Activated CD8-positive, alpha-beta memory T cell treated with anti-CD3 and anti-CD28 coated beads, Interleukin-2, amount 50 U/mL, for 24 hours (primary cell): ENCODE results near the gene SOX5.
"Not testable (repeated sequence)": the region's sequence is repeated elsewhere in the genome, so short reads cannot be mapped to it uniquely, and the experiment has no call there.

Source experiments
- DNase-seq: peaks from one replicate; pipeline ENCODE4 v3.0.0-alpha.2; 2020; ENCODE audit errors: extremely low read depth

The SOX5 gene

DNA sequence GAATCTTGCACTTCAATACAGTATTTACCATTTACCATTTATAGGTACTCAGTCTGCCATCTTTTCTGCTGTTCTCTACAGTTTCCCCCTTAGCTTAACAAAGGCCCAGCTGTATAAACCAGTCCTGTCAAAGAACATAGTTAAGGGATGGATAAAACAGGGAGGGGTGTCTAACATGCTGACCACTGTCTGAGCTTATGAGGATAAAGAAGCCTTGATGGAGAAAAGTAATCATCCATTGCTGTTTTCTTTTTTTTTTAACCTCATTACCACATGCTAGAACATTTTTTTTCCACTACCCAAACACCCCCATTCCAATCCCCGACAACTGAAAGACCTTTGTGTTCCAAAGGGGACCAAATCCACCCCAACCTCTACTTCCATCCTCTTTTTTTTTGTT, 39.9 kb downstream of the SOX5 start:
- no peak for DNase-seq

DNA sequence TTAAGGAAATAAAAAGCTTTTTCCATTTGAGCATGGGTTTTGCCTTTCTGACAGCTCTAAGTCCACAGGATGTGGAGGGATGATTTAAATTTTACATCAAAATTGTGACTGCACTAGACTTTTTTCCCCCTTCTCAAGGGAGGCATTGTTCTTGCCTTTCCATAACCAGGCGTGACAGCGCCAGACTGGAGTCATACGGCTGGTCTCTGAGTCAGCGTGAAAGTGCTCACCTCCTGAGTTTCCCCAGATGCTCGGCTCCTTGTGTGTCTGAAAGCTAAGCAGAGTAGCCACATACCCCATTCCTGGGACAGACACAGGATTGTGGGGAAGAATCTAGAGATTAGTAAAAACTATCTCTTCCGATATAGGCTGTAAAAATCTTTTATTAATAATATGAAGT, 43.1 kb downstream of the SOX5 start:
- no peak for DNase-seq

DNA sequence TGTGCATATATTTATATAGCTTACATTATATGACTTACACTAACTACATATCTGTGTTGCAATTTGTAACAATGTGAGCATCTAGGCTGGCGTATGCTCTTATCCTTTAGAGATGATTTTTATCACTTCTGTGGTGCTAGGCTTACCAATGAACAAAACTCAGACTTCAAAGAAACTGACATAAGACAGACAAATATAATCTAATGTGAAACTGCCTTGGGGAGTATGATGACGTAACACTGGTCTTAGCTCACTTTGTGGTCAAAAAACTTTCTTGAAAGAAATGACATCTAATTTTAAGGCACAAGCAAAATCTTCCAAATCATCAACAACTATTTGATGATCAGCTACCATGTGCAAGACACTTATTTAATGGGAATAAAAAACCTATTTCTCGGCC, 50.0 kb downstream of the SOX5 start:
- DNase-seq: no peak

DNA sequence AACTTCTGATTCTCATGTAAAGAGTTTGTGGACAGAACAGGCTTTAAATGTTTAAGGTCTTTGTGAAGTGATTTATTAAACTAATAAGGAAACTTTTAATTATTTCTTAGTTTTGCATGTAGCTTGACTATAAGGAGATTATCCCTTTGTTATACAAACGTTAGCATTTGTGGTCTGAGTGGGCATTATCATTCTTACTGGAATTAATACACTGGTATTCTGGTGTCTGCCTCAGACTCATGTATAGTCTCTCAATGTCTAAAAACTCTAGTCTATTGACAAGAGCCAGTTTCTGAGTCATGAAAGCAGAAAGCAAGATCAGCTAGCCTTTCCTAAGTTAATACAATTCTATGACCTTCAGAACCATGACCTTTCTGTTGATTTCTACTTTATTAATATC, 51.3 kb downstream of the SOX5 start:
- DNase-seq: no peak

DNA sequence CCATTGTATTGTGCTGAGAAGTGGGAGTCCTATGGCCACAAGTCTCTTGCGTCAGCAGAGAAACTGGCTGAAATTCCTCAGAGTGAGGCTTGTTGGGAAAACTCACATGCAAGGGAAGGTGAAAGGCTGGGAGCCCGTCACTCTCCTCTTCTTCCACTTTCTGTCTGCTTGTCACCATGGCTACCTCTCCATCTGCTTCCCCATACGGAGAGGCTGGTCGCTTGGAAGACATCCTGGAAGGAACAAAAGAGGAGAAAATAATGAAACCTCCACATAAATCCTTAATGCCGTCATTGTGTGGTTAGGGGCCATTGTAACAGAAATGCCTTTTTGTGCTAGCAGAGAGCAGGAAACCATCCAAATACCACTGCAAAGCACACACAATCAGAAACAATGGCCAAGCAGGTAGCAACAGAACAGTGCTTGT, 53.7 kb downstream of the SOX5 start:
- DNase-seq: no peak

DNA sequence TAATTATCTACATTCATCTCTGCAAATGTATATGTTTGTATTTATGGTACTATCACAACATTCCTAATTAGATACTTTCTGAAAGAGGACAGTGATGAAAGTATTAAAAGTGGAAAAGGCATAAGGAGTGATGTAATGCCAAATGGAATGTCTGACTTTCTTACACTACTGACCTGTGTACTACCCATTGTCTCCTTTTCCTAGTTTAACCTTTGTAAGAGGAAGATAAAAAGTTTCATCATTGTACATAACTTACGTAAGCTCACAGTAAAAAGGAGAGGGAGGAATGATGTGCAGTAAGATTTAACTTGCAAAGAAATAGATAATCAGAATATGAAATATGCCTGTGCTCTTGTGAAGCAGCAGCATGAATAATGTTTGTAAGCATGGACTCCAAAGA, 55.9 kb downstream of the SOX5 start:
- no peak for DNase-seq

DNA sequence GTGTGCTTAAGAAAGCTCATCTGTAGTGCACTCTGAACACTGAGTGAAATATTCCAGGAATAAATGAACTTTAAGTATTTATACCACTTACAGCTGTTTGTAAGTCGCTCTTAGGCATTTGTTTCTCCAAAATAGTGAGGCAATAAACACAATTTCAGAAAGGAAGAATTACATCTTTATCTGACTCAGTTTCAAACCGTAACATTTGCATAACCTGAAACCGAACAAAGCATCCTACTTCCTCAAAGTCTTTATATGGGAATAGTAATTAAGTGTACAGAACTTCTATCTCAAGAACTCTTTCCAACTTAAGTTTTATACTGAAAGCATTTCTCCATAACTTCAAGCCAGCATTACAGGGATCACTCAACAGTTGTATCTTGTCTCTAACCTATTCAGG, 58.4 kb downstream of the SOX5 start:
- no peak for DNase-seq

DNA sequence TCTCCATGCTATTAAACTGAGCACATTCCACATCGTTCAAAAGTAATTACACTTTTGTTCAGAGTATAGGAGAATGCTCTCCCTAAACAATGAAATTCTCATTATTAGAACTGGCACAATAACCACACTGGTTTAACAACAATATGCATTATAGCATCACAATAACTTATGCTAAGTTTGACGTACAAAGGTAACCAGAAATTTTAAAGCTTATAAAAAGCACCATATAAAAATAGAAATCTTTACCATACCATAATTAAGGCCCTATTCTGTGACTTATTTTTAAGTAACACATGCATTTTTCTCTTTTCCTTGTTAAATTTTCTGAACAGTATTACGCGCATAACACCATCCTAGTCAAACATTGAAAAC, 60.4 kb downstream of the SOX5 start:
- DNase-seq: no peak

DNA sequence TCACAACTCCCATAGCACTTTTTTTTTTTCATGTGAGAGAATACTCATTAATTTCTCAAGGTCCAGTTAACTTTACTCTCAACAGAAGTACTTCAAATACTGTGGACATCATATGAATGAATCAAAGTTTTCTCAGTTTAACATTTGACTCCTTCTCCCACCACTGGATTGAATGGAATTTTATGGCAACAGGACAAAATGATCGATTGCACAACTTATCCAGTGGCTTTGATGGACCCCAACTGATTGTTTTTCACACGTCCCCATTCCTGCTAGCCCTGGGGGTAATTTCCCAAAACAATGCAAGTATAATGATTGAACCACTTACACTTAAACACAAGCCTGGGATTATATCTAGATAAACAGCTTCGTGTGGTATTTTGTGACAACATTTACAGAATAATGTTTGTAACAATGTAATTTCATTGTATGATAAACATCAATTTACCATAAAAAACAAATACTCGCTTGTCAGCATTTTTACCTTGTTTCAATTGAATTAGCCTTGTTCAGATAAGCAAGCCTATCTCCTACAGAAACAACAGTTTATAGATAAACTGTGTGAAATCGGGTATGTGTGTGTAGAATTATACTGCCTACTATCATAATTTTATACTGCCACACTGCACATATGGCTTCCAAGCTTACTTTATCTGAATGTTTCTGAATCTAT, 60.9 kb downstream of the SOX5 start:
- no peak for DNase-seq

DNA sequence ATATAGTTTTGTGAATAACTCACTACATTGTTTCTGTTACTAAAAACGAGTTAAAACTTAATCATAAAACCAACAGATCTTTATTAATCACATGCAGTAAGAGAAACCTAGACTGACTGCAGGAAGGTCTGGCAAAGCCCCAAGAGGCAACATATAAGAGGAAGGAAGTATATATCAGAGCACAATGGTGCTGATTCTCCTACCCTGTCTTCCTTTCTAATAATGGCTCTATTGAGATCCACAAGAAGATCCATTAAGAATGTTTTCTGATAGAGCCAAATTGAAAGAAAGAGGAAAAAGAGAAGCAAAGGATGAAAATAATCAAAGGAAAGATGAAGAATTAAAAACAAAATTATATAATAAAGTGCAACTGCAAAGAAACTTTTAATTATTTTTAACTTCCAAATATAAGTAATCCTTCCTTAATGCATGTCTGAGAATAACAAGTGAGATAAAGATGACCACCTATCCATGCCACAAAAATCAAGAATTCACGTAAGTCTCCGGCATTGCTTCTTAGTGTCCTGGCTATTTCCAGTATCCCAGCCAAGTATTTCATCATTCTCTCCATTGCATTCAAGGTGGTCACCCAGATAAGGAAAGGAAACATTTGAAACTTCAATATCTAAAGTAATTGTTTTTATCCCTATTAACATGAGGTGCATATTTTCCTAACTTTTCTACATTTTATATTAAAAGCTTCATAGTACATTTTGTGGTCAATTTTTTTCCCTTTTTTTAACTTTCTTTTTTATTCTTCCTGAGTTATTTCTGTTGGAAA, 62.2 kb downstream of the SOX5 start:
- no peak for DNase-seq

DNA sequence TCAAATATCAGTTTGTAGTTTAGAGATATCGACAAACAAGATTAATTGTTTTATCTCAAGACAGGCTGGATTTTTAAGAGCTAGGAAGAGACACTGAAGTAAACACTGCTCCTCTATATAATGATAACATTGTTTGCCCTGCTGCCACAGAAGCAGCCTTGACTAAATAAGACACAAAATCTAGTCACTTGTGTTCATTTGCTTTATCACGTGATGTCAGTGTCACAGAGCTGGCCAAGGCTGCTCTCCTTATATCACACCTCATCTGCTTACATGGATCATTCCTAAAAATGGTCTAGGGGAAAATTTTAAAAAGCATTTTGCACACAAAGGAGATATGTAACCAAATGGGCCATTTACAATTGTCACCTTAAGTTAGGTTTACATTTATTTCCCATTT, 64.1 kb downstream of the SOX5 start:
- no peak for DNase-seq

DNA sequence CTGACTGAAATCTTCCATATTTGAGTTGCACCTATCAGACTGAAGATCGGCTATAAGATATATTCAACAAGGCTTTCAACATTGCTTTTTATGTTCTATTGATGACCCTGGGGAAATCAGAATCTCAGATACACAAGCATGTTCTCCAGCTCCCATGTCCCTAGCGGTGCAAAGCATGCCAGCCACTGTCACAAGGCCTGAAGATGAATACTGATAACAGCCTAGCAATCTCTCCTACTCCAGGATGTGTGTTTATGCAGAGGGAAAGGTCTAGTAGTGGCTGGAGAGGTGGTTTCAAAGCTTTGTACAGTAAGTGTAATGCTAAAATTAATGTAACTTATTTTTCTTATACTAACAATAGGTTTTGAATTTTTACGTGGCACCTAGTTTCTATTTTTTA, 64.6 kb downstream of the SOX5 start:
- no peak for DNase-seq

DNA sequence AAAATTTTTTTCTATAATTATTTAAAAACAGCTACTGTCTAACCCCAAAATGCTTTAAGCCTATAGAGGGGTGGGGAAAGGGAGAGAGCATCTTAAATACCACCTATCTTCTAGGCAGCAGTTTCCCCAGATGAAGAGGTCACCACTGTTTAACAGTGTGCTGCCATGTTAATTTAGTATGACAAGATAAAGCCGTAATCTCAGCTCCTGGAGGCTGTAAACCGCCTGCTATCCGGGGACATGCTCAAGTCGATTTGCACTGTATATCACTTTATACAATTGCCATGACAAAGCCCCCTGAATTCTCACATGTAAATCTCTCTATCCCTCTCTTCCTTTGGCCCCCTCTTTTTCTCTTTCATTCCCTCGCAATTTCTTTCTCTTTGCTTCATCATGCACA, 68.5 kb downstream of the SOX5 start:
- no peak for DNase-seq

DNA sequence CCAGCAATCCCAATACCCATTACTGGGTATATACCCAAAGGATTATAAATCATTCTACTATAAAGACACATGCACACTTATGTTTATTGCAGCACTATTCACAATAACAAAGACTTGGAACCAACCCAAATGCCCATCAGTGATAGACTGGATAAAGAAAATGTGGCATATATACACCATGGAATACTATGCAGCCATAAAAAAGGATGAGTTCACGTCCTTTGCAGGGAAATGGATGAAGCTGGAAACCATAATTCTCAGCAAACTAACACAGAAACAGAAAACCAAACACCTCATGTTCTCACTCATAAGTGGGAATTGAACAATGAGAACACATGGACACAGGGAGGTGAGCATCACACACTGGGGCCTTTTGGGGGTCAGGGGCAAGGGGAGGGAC, 72.9 kb downstream of the SOX5 start:
- not testable (repeated sequence) for DNase-seq

DNA sequence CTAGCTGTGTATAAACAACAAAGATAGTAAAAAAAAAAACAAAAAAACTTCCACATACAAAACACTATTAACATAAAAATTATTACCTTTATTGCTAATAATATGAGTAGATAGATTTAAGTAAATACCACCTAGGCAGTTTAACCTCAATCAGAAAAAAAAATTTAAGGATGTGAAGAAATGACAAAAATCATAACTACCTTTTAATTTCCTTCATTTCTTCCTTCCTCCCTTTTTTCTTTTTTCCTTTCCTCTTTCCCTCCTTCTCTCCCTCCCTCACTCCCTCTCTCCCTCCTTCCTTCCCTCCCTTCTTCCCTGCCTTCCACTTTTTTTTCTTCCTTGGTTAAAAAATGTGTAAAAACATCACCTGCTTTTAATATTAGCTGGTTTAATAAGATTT, 81.7 kb downstream of the SOX5 start:
- no peak for DNase-seq

DNA sequence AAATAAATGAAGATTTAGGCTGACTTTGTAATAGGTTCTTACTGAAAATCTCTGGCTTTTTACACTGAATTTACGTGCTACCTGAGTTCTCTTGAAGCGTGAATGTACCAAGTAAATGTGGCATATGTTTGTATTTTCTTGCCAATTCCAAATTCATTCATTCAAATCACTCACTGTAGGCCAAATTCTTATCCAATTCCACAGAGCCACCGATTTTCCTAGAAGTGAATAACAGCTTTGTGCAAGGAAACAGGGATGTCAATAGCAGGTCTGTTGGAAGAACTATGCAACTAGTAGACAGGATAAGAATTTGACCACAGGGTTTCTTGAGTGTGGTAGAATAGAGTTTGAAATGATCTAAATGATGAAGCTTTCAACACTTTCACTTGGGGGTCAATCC, 86.8 kb downstream of the SOX5 start:
- DNase-seq: no peak

DNA sequence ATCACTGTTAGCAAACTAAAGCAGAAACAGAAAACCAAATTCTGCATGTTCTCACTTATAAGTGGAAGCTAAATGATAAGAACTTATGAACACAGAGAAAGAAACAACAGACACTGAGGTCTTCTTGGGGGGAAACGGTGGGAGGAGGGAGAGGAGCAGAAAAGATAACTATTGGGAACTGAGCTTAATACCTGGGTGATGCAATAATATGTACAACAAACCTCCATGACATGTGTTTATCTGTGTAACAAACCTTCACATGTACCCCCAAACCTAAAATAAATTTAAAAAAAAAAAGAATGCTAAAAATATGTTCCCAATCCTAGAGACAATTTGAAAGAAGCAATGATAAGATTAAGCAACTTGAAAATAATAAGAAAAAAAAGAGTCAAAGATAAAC, 89.5 kb downstream of the SOX5 start:
- DNase-seq: no peak

DNA sequence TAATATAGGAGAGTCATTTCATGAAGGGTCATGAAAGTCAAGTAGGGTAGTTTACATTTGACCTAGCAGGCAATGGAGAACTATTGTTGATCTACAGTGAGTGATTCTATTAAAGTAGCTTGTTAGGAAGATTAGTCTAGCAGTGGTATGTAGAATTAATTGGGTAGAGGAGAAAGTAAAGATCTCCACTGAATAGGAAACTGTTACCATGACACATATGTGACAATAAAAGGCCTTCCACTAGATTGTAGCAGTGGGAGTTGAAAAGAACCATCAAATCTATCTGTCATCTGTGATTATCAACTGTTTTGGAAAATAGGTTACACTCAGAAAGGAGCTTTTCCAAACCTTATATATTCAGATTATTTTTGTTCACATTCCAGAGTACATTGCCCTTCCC, 92.3 kb downstream of the SOX5 start:
- no peak for DNase-seq

DNA sequence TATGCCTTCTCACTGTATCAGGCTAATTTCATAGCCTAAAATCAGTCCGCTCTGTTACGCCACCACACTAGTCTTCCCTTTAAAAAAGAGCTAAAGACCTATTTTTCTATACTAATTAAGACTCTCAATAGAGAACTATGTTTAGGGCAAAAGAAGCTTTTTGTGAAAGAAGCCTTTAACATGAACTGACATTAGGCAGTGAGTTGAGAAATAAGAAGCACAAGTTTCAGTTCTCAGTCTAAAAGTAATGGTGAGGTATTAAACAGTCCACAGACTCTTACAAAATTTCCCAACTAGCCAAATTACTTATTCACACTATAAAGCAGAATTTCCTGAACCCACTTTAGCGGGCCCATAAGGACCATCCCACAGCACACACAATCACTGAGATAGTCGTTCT, 93.7 kb downstream of the SOX5 start:
- no peak for DNase-seq

DNA sequence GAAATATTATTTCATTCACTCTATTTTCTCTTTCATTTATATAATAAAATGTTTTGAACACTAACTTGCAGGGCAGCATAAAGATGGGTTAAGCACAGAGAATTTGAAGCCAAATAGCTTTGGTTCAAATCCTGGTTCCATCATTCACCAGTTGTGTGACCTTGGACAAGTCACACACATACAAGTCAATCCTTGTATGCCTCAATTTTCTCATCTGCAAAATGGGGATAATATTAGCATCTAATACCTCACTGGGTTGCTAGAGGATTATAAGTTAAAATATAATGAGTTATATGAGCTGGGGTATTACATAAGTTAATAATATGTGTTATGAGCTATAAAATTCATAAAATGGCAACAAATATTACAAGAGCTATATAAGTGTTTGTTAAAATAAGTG, 94.9 kb downstream of the SOX5 start:
- DNase-seq: no peak

DNA sequence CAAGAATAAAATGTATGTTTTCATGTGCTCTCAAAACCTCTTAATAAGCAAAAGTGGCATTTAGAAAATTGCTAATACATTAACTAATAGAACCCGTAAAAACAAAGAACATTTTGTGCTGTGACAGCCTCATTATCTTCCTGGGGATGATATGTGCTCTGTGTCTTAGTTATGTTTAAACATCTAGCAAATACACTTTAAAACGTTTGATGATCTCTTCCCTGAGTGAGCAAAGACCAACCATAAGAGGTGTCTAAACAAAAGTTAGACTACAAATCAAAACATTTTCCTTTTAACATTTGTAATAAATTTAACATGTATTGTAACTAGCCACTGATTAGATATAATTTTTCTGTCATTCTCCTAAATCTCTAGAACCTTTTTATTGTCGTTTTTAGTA, 95.8 kb downstream of the SOX5 start:
- no peak for DNase-seq

DNA sequence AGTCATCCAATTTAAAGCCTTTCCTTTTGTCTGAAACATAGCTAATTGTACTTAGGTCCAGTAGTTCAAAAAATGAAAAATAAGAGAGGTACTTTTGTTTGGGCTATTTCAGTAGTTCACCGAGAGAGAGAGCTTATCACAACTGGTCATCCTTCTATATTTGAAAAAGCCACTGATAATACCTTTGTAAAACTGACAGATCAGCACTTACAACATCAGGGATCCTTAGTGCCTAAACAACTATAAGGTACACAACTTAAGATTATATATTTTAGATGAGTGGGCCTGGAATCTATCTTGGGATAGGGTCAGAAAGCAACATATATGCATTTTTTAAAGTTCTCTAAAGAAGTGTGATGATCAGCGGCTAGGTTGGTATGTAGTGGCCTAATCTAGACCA, 97.9 kb downstream of the SOX5 start:
- no peak for DNase-seq

DNA sequence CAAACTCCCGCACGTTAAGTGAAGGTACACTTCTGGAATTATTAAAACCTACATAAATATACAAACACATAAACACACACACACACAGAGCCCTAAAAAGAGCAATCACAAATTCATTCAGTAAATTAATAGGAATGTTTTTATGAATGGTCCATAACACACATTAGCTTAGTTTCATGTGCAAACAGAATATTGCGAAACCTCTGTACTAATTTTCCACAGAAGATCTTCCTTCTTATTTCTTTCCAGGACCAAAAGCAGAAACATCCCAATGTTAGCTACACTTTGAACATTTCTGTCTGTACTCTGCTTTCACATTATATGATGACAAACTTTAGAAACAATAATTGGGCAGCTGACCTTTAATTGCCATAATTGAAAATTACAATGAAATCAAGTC, 101.6 kb downstream of the SOX5 start:
- no peak for DNase-seq

DNA sequence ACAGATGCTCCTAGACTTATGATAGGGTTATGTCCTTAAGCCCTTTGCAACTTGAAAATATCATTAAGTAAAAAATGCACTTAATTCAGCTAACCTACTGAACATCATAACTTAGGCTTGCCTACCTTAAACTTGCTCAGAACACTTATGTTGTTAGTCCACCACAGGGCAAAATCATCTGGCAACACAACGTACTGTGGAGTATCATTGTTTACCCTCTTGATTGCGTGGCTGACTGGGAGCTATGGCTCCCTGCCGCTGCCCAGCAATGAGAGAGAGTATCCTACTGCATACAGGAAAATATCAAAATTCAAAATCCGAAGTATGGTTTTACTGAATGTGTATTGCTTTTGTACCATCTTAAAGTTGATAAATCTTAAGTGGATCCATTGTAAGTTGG, 105.5 kb downstream of the SOX5 start:
- DNase-seq: no peak
